Fibroblast of pulmonary artery (primary cell): ENCODE measurements around the gene SDK1.
A peak's percentile ranks its signal among the peaks of the same experiment; 100 is the strongest.
"Not testable (repeated sequence)": the region's sequence is repeated elsewhere in the genome, so short reads cannot be mapped to it uniquely, and the experiment has no call there.

Experiments
- DNase-seq: peaks from one replicate; pipeline ENCODE4 v3.0.0-alpha.2; 2010; ENCODE audit warnings: low read depth
- H3K4me3 ChIP-seq: replicated peaks from 2 replicates; pipeline ENCODE4 v1.5.1; 2011; ENCODE audit warnings: low read depth, mild to moderate bottlenecking, control low read depth, low read length, moderate library complexity
- CTCF ChIP-seq: IDR thresholded peaks from 2 replicates; pipeline ENCODE4 v1.5.1; 2011; ENCODE audit warnings: mild to moderate bottlenecking, control low read depth, low read length, inconsistent platforms; ENCODE audit errors: missing control alignments

The SDK1 gene

GRCh38 chr7:3957472-3958108 is 656.5 kb downstream of the SDK1 start:
- TF ChIP-seq CTCF: no peak
- no peak for DNase-seq
- H3K4me3 ChIP-seq: no peak overlapping the region

- no peak overlapping the region for H3K4me3 ChIP-seq
- TF ChIP-seq CTCF: no peak
- DNase-seq: peak; percentile 12
Observed at GRCh38 chr7:3958109-3958483, 657.0 kb downstream of the SDK1 start.

- no peak overlapping the region for H3K4me3 ChIP-seq
- TF ChIP-seq CTCF: no peak
- no peak for DNase-seq
Observed at GRCh38 chr7:3959364-3959763, 658.3 kb downstream of the SDK1 start.

GRCh38 chr7:3960050-3960763 is 659.2 kb downstream of the SDK1 start:
- no peak for TF ChIP-seq CTCF
- no peak overlapping the region for H3K4me3 ChIP-seq
- DNase-seq: no peak

- no peak for TF ChIP-seq CTCF
- no peak for DNase-seq
- H3K4me3 ChIP-seq: no peak overlapping the region
Observed at GRCh38 chr7:3960942-3961341, 659.9 kb downstream of the SDK1 start.

- TF ChIP-seq CTCF: no peak
- H3K4me3 ChIP-seq: no peak overlapping the region
- no peak for DNase-seq
Observed at GRCh38 chr7:3961857-3962503, 660.9 kb downstream of the SDK1 start.

- H3K4me3 ChIP-seq, DNase-seq: not testable (repeated sequence)
Observed at GRCh38 chr7:3963768-3964167, 662.7 kb downstream of the SDK1 start.
